Loucy (cell line): ENCODE measurements around the gene ZNF518A.

ENCODE experiments used
- H2AFZ ChIP-seq: fragments of 200-600 bp; sonication (generic); 2 replicates; pipeline ENCODE4 v1.6.0; 2016; ENCODE audit warnings: antibody characterized with exemption, mild to moderate bottlenecking, low read length, moderate library complexity
- H3F3A ChIP-seq: fragments of 200-600 bp; 2 replicates; pipeline ENCODE4 v1.6.0; 2016; ENCODE audit warnings: antibody characterized with exemption, low read depth, mild to moderate bottlenecking
- H3K27me3 ChIP-seq: fragments of 200-600 bp; sonication (generic); 2 replicates; pipeline ENCODE4 v1.6.1; 2014; ENCODE audit warnings: low read length, mild to moderate bottlenecking; ENCODE audit not compliant: insufficient read depth, poor library complexity, severe bottlenecking
- H3K36me3 ChIP-seq: fragments of 200-600 bp; sonication (generic); 2 replicates; pipeline ENCODE4 v1.6.1; 2016; ENCODE audit warnings: low read length; ENCODE audit not compliant: insufficient read depth
- H3K4me1 ChIP-seq: fragments of 200-600 bp; sonication (generic); 2 replicates; pipeline ENCODE4 v1.5.1; 2014; ENCODE audit warnings: low read length, mild to moderate bottlenecking; ENCODE audit not compliant: insufficient read depth, poor library complexity, severe bottlenecking
- H3K4me2 ChIP-seq: fragments of 200-600 bp; sonication (generic); 2 replicates; pipeline ENCODE4 v1.6.0; 2014; ENCODE audit warnings: antibody characterized with exemption, low read length, low read depth, mild to moderate bottlenecking; ENCODE audit not compliant: poor library complexity, severe bottlenecking
- H3K4me3 ChIP-seq: fragments of 200-600 bp; sonication (generic); 2 replicates; pipeline ENCODE4 v1.5.1; 2014; ENCODE audit warnings: low read length, mild to moderate bottlenecking, mixed read lengths; ENCODE audit not compliant: poor library complexity, severe bottlenecking
- H3K79me2 ChIP-seq: fragments of 200-600 bp; sonication (generic); 2 replicates; pipeline ENCODE4 v1.6.1; 2014; ENCODE audit warnings: low read length; ENCODE audit not compliant: insufficient read depth
- H3K9ac ChIP-seq: fragments of 200-600 bp; sonication (generic); 2 replicates; pipeline ENCODE4 v1.6.0; 2014; ENCODE audit warnings: mild to moderate bottlenecking, low read depth, low read length, moderate library complexity; ENCODE audit not compliant: poor library complexity, severe bottlenecking
- H3K9me2 ChIP-seq: fragments of 200-600 bp; sonication (generic); replicated peaks from 2 replicates; pipeline ENCODE4 v1.6.1; 2016; ENCODE audit warnings: low read depth, low read length, mixed read lengths
- H3K9me3 ChIP-seq: fragments of 200-600 bp; sonication (generic); 2 replicates; pipeline ENCODE4 v1.6.1; 2014; ENCODE audit warnings: mild to moderate bottlenecking, antibody characterized with exemption, low read length, low read depth; ENCODE audit not compliant: insufficient read depth
- H4K20me1 ChIP-seq: fragments of 200-600 bp; sonication (generic); 2 replicates; pipeline ENCODE4 v1.6.0; 2014; ENCODE audit warnings: antibody characterized with exemption, low read length, mild to moderate bottlenecking; ENCODE audit not compliant: insufficient read depth, poor library complexity, severe bottlenecking
- EZH2phosphoT487 ChIP-seq: fragments of 200-600 bp; IDR thresholded peaks from 2 replicates; pipeline ENCODE4 v1.6.1; 2018; ENCODE audit warnings: antibody characterized with exemption, mild to moderate bottlenecking, moderate library complexity, borderline replicate concordance
- TF ChIP-seq, protein P1 (sequence below): fragments of 200-600 bp; sonication (generic); conservative IDR thresholded peaks from 2 replicates; pipeline ENCODE4 v1.5.1; 2014; ENCODE audit warnings: mild to moderate bottlenecking, antibody characterized with exemption, low read length

The ZNF518A gene

DNA sequence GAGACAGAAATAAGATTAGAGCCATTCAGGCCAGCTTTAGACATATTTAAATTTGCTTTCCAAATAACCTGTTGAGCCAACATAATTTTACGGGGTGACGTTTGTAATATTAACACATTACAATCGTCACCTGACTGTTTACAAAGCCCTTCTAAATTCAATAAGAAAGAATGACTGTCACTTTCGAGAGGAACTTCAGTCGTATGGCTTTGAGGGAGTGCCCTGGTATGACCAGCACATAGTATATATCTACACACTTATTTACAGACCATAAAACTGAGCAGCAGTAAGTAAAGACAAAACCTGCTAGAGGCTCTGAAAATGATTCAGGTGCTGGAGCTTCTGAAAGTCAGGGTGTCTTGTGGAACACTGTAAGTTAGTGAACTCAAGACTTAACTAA lies 78.8 kb downstream of the ZNF518A start:
- no peaks in the 10 kb centered on the region for H3K9me2 ChIP-seq
- TF ChIP-seq, protein P1, sequence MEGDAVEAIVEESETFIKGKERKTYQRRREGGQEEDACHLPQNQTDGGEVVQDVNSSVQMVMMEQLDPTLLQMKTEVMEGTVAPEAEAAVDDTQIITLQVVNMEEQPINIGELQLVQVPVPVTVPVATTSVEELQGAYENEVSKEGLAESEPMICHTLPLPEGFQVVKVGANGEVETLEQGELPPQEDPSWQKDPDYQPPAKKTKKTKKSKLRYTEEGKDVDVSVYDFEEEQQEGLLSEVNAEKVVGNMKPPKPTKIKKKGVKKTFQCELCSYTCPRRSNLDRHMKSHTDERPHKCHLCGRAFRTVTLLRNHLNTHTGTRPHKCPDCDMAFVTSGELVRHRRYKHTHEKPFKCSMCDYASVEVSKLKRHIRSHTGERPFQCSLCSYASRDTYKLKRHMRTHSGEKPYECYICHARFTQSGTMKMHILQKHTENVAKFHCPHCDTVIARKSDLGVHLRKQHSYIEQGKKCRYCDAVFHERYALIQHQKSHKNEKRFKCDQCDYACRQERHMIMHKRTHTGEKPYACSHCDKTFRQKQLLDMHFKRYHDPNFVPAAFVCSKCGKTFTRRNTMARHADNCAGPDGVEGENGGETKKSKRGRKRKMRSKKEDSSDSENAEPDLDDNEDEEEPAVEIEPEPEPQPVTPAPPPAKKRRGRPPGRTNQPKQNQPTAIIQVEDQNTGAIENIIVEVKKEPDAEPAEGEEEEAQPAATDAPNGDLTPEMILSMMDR: no peak
- no peak for TF ChIP-seq EZH2phosphoT487
- H3K9me3 ChIP-seq: no peaks in the 10 kb centered on the region
- no peak overlapping the region for H3K9ac ChIP-seq
- H2AFZ ChIP-seq: no peak overlapping the region
- no peak overlapping the region for H3K4me3 ChIP-seq
- no peaks in the 10 kb centered on the region for H3K36me3 ChIP-seq
- H3K4me2 ChIP-seq: no peak overlapping the region
- H3K4me1 ChIP-seq: no peaks in the 10 kb centered on the region
- H3K79me2 ChIP-seq: no peaks in the 10 kb centered on the region
- no peaks in the 10 kb centered on the region for H4K20me1 ChIP-seq
- no peaks in the 10 kb centered on the region for H3F3A ChIP-seq
- no peaks in the 10 kb centered on the region for H3K27me3 ChIP-seq

DNA sequence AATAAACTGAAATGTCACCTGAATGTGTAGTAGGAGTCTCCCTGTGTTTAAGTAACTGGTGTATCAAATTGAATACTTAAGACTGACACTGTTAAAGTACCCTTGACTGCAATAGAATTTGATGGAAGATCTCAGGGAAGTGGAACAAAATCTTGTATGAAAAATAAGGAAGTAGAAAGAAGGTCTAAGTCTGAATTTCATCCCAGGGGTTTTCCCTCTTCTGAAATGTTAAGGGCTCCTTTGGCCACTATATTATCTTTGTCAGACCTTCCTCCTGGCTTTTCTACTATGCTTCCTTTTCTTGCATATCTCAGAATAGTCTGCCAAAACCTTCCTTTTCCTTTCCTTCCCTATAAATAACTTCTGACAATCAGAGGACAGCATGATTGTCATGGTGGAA lies 81.7 kb downstream of the ZNF518A start:
- no peak for TF ChIP-seq EZH2phosphoT487
- TF ChIP-seq, protein P1: no peak
- Histone ChIP-seq H4K20me1 (no peaks in the 10 kb centered on the region), H3K36me3 (no peaks in the 10 kb centered on the region)

DNA sequence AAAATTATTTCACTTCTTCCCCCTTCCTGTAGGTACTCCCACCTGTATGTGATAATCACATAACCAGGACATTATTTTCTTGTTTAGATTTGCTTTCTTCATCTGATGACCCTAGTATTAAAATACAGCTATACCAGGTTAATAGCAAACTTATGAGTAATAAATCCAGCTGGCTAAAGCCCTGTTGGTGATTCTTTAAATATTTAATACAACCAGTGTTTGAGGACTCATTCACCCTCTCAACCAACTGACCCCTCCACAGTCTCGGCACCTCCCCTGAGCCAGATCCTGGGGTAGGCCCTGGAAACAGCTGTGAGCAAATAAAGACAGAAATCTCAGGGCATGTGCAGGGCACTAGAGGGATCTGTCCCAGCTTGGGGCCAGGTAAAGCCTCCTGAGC lies 82.8 kb downstream of the ZNF518A start:
- H3K27me3 ChIP-seq: peaks cover 2% of the 10 kb centered on the region
- no peaks in the 10 kb centered on the region for H3K36me3 ChIP-seq
- no peak overlapping the region for H2AFZ ChIP-seq

More for the DNA sequence above, 81.7 kb downstream of the ZNF518A start:
- no peaks in the 10 kb centered on the region for H3K9me2 ChIP-seq
- no peak overlapping the region for H3K4me3 ChIP-seq
- no peaks in the 10 kb centered on the region for H3K9me3 ChIP-seq
- H3K4me2 ChIP-seq: no peak overlapping the region
- H3K79me2 ChIP-seq: no peaks in the 10 kb centered on the region
- H3K27me3 ChIP-seq: no peaks in the 10 kb centered on the region
- H3K9ac ChIP-seq: no peak overlapping the region
- H3K4me1 ChIP-seq: no peaks in the 10 kb centered on the region
- H3F3A ChIP-seq: no peaks in the 10 kb centered on the region
- H2AFZ ChIP-seq: no peak overlapping the region

More for the DNA sequence above, 82.8 kb downstream of the ZNF518A start:
- no peaks in the 10 kb centered on the region for H3K4me1 ChIP-seq
- H3K9ac ChIP-seq: no peak overlapping the region
- no peak overlapping the region for H3K4me2 ChIP-seq
- TF ChIP-seq, protein P1: no peak
- TF ChIP-seq EZH2phosphoT487: no peak
- H3K9me2 ChIP-seq: no peaks in the 10 kb centered on the region
- no peak overlapping the region for H3K4me3 ChIP-seq
- H3K9me3 ChIP-seq: no peaks in the 10 kb centered on the region
- no peaks in the 10 kb centered on the region for H4K20me1 ChIP-seq
- H3K79me2 ChIP-seq: no peaks in the 10 kb centered on the region
- no peaks in the 10 kb centered on the region for H3F3A ChIP-seq
